ENCODE results near the gene ABHD17A.

ABHD17A gene

GRCh38 chr19:1847348-1847683 lies 38.0 kb downstream of the ABHD17A start:
- Histone ChIP-seq H2BK5ac (ENCODE audit: low read depth, low read length, poor library complexity) (no peak overlapping the region), H2BK120ac (ENCODE audit: insufficient read depth, low read length, poor library complexity) (peak overlapping the region; percentile 8), H3K14ac (ENCODE audit: low read length) (no peak overlapping the region), H3K18ac (ENCODE audit: low read length) (no peak overlapping the region), H3K4me3 (ENCODE audit: low read depth, low read length) (peak overlapping the region; percentile 96), H3K4me1 (ENCODE audit: control insufficient read depth in 1 of 2, insufficient read depth in 2 of 2, low read length in 2 of 2) (peaks cover 7% of the 10 kb centered on the region in 2 experiments), H2BK12ac (ENCODE audit: low read length) (no peak overlapping the region), H3K9ac (ENCODE audit: low read length) (peak overlapping the region; percentile 97), H3K27ac (ENCODE audit: low read depth, low read length) (no peak overlapping the region), H3K79me1 (ENCODE audit: low read length) (peaks cover 8% of the 10 kb centered on the region), H3K36me3 (ENCODE audit: control insufficient read depth in 1 of 2, insufficient read depth in 2 of 2, low read length in 2 of 2) (peaks cover 11 to 14% of the 10 kb centered on the region in 2 experiments), H3K4ac (ENCODE audit: low read depth, low read length) (peak overlapping the region; percentile 90), H2AFZ (ENCODE audit: insufficient read depth, low read length, poor library complexity) (peak overlapping the region; percentile 37), H4K8ac (ENCODE audit: low read depth, low read length) (peak overlapping the region; percentile 98), H4K91ac (ENCODE audit: low read depth, low read length) (peak overlapping the region; percentile 99), H3K9me3 (ENCODE audit: insufficient read depth, low read depth, low read length) (peaks cover 9% of the 10 kb centered on the region), H3K4me2 (ENCODE audit: low read length) (peak overlapping the region; percentile 74), H4K12ac (ENCODE audit: low read depth, low read length) (peak overlapping the region; percentile 13), H3K79me2 (ENCODE audit: control insufficient read depth, insufficient read depth, low read length, poor library complexity) (peaks cover 14% of the 10 kb centered on the region), H2AK5ac (ENCODE audit: low read length) (peak overlapping the region; percentile 89), H3K23ac (ENCODE audit: low read length) (no peak overlapping the region), H3K27me3 (ENCODE audit: insufficient read depth, low read length) (no peaks in the 10 kb centered on the region)
- WGBS (ENCODE audit: extremely low coverage, insufficient coverage, insufficient read length): no CpG with 5 or more reads among the region's 12 CpGs
- DNase-seq: no peak

GRCh38 chr19:1846517-1847204 lies 38.6 kb downstream of the ABHD17A start:
- Histone ChIP-seq H3K4me3 (ENCODE audit: low read depth, low read length) (no peak overlapping the region), H3K14ac (ENCODE audit: low read length) (no peak overlapping the region), H2BK120ac (ENCODE audit: insufficient read depth, low read length, poor library complexity) (no peak overlapping the region), H3K18ac (ENCODE audit: low read length) (no peak overlapping the region), H4K8ac (ENCODE audit: low read depth, low read length) (no peak overlapping the region), H3K9ac (ENCODE audit: low read length) (no peak overlapping the region), H2AFZ (ENCODE audit: insufficient read depth, low read length, poor library complexity) (no peak overlapping the region), H3K4me1 (ENCODE audit: control insufficient read depth in 1 of 2, insufficient read depth in 2 of 2, low read length in 2 of 2) (peaks cover 7% of the 10 kb centered on the region in 2 experiments), H4K91ac (ENCODE audit: low read depth, low read length) (no peak overlapping the region), H3K27me3 (ENCODE audit: insufficient read depth, low read length) (no peaks in the 10 kb centered on the region), H3K79me2 (ENCODE audit: control insufficient read depth, insufficient read depth, low read length, poor library complexity) (peaks cover 14% of the 10 kb centered on the region), H2BK12ac (ENCODE audit: low read length) (no peak overlapping the region), H4K12ac (ENCODE audit: low read depth, low read length) (no peak overlapping the region), H3K79me1 (ENCODE audit: low read length) (peaks cover 8% of the 10 kb centered on the region), H2AK5ac (ENCODE audit: low read length) (no peak overlapping the region), H3K27ac (ENCODE audit: low read depth, low read length) (no peak overlapping the region), H3K36me3 (ENCODE audit: control insufficient read depth in 1 of 2, insufficient read depth in 2 of 2, low read length in 2 of 2) (peaks cover 11 to 14% of the 10 kb centered on the region in 2 experiments), H3K4me2 (ENCODE audit: low read length) (peak overlapping the region; percentile 74), H3K23ac (ENCODE audit: low read length) (no peak overlapping the region), H2BK5ac (ENCODE audit: low read depth, low read length, poor library complexity) (no peak overlapping the region), H3K9me3 (ENCODE audit: insufficient read depth, low read depth, low read length) (peaks cover 9% of the 10 kb centered on the region), H3K4ac (ENCODE audit: low read depth, low read length) (peak overlapping the region; percentile 78)
- DNase-seq: no peak
- WGBS (ENCODE audit: extremely low coverage, insufficient coverage, insufficient read length): no CpG with 5 or more reads among the region's 29 CpGs

GRCh38 chr19:1845642-1846041 lies 39.7 kb downstream of the ABHD17A start:
- Histone ChIP-seq H3K18ac (ENCODE audit: low read length) (no peak overlapping the region), H3K27me3 (ENCODE audit: insufficient read depth, low read length) (no peaks in the 10 kb centered on the region), H3K9me3 (ENCODE audit: insufficient read depth, low read depth, low read length) (peaks cover 6% of the 10 kb centered on the region), H4K8ac (ENCODE audit: low read depth, low read length) (no peak overlapping the region), H3K79me2 (ENCODE audit: control insufficient read depth, insufficient read depth, low read length, poor library complexity) (peaks cover 18% of the 10 kb centered on the region), H2BK120ac (ENCODE audit: insufficient read depth, low read length, poor library complexity) (no peak overlapping the region), H3K4ac (ENCODE audit: low read depth, low read length) (peak overlapping the region; percentile 70), H3K9ac (ENCODE audit: low read length) (no peak overlapping the region), H3K14ac (ENCODE audit: low read length) (no peak overlapping the region), H3K23ac (ENCODE audit: low read length) (no peak overlapping the region), H4K12ac (ENCODE audit: low read depth, low read length) (no peak overlapping the region), H3K4me2 (ENCODE audit: low read length) (no peak overlapping the region), H4K91ac (ENCODE audit: low read depth, low read length) (no peak overlapping the region), H3K36me3 (ENCODE audit: control insufficient read depth in 1 of 2, insufficient read depth in 2 of 2, low read length in 2 of 2) (peaks cover 14 to 20% of the 10 kb centered on the region in 2 experiments), H2BK5ac (ENCODE audit: low read depth, low read length, poor library complexity) (no peak overlapping the region), H3K4me1 (ENCODE audit: control insufficient read depth in 1 of 2, insufficient read depth in 2 of 2, low read length in 2 of 2) (peaks cover 7% of the 10 kb centered on the region in 2 experiments), H2AFZ (ENCODE audit: insufficient read depth, low read length, poor library complexity) (peak overlapping the region; percentile 54), H3K27ac (ENCODE audit: low read depth, low read length) (no peak overlapping the region), H2AK5ac (ENCODE audit: low read length) (no peak overlapping the region), H3K79me1 (ENCODE audit: low read length) (peaks cover 8% of the 10 kb centered on the region), H2BK12ac (ENCODE audit: low read length) (no peak overlapping the region), H3K4me3 (ENCODE audit: low read depth, low read length) (no peak overlapping the region)
- WGBS (ENCODE audit: extremely low coverage, insufficient coverage, insufficient read length): no CpG with 5 or more reads among the region's 11 CpGs
- DNase-seq: no peak

- peak overlapping the region; percentile 30 for H3K18ac ChIP-seq (ENCODE audit: low read length)
- H2AFZ ChIP-seq (ENCODE audit: insufficient read depth, low read length, poor library complexity): peak overlapping the region; percentile 39
- no peak overlapping the region for H4K12ac ChIP-seq (ENCODE audit: low read depth, low read length)
- no peak overlapping the region for H2BK120ac ChIP-seq (ENCODE audit: insufficient read depth, low read length, poor library complexity)
- H2BK12ac ChIP-seq (ENCODE audit: low read length): no peak overlapping the region
- H3K4me2 ChIP-seq (ENCODE audit: low read length): no peak overlapping the region
- no peak overlapping the region for H4K91ac ChIP-seq (ENCODE audit: low read depth, low read length)
- H4K8ac ChIP-seq (ENCODE audit: low read depth, low read length): no peak overlapping the region
- no peak overlapping the region for H3K27ac ChIP-seq (ENCODE audit: low read depth, low read length)
- no peak overlapping the region for H3K4me3 ChIP-seq (ENCODE audit: low read depth, low read length)
- H3K4me1 ChIP-seq (ENCODE audit: control insufficient read depth in 1 of 2, insufficient read depth in 2 of 2, low read length in 2 of 2): peaks cover 7% of the 10 kb centered on the region in 2 experiments
- no peak overlapping the region for H2AK5ac ChIP-seq (ENCODE audit: low read length)
- H3K9ac ChIP-seq (ENCODE audit: low read length): no peak overlapping the region
- no peak for DNase-seq
- H3K27me3 ChIP-seq (ENCODE audit: insufficient read depth, low read length): no peaks in the 10 kb centered on the region
- H3K36me3 ChIP-seq (ENCODE audit: control insufficient read depth in 1 of 2, insufficient read depth in 2 of 2, low read length in 2 of 2): peaks cover 14 to 22% of the 10 kb centered on the region in 2 experiments
- no peak overlapping the region for H2BK5ac ChIP-seq (ENCODE audit: low read depth, low read length, poor library complexity)
- H3K23ac ChIP-seq (ENCODE audit: low read length): no peak overlapping the region
- H3K14ac ChIP-seq (ENCODE audit: low read length): no peak overlapping the region
- no CpG with 5 or more reads among the region's 16 CpGs for WGBS (ENCODE audit: extremely low coverage, insufficient coverage, insufficient read length)
- H3K4ac ChIP-seq (ENCODE audit: low read depth, low read length): peak overlapping the region; percentile 37
- peaks cover 19% of the 10 kb centered on the region for H3K79me2 ChIP-seq (ENCODE audit: control insufficient read depth, insufficient read depth, low read length, poor library complexity)
- peaks cover 6% of the 10 kb centered on the region for H3K9me3 ChIP-seq (ENCODE audit: insufficient read depth, low read depth, low read length)
- peaks cover 8% of the 10 kb centered on the region for H3K79me1 ChIP-seq (ENCODE audit: low read length)
These were observed 40.2 kb downstream of the ABHD17A start for GRCh38 chr19:1845125-1845515.
